Hematopoietic multipotent progenitor cell treated with erythropoietin and hydrocortisone succinate and interleukin-3 and kit ligand, for 4 days (in vitro differentiated cells): ENCODE data around the gene JADE1.

ENCODE experiments used
- DNase-seq: peaks from one replicate; pipeline ENCODE4 v3.0.0-alpha.2; 2015

JADE1 gene

DNA sequence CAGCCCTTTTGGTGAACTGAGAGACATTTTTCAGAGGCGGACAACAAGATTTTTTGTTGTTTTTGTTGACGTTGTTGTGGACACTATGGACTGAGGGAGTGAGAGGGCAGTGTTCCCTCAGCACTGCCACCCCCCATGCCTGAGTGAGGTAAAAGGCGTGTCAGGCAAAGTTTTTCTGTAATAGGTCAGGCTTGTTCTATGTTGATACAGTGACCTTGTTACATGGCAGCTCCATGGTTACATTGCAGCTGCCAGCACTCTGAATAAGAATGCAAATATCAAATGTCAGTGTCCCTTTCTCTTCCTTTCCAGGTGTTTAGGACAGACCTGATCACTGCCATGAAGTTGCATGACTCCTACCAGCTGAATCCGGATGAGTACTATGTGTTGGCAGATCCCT lies 36.6 kb downstream of the JADE1 start:
- no peak for DNase-seq

- DNase-seq: peak; percentile 66
Measured at GRCh38 chr4:128847082-128847724, 37.7 kb downstream of the JADE1 start.

GRCh38 chr4:128848461-128848860 lies 39.0 kb downstream of the JADE1 start:
- DNase-seq: no peak

- DNase-seq: no peak
Measured at GRCh38 chr4:128850252-128850651, 40.8 kb downstream of the JADE1 start.

DNA sequence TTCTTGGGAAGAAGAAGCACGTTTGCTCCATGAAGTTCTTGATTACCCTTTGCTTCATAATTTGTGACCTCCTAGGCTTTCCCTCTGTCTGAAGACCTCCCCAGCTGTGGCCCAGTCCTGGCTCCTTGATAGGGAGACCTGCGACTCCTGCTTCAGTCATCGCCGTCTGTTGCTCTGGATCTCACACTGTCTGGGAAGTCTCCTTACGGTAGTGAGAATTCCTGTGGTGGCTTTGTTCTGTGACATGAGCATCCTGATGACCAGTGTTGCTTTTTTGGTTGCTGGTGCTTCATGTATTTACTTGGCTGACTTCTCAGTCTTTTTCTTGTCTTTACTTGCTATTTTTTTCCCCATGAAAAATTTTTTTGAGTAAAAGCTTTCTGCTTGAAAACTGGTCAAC lies 44.2 kb downstream of the JADE1 start:
- DNase-seq: no peak

GRCh38 chr4:128854433-128854832 lies 44.9 kb downstream of the JADE1 start:
- DNase-seq: peak; percentile 68

DNA sequence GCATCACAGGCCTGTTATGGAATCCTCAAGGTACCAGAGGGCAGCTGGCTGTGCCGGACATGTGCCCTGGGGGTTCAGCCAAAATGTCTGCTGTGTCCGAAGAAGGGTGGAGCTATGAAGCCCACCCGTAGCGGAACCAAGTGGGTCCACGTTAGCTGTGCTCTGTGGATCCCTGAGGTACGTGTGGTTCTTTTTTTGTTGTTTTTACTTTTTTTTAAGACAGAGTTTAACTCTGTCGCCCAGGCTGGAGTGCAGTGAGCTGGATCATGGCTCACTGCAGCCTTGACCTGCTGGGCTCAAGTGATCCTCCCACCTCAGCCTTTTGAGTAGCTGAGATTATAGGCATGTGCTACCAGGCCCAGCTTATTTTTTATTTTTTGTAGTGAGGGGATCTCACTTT lies 46.1 kb downstream of the JADE1 start:
- no peak for DNase-seq

- DNase-seq: no peak
Measured at GRCh38 chr4:128856246-128856645, 46.7 kb downstream of the JADE1 start.

DNA sequence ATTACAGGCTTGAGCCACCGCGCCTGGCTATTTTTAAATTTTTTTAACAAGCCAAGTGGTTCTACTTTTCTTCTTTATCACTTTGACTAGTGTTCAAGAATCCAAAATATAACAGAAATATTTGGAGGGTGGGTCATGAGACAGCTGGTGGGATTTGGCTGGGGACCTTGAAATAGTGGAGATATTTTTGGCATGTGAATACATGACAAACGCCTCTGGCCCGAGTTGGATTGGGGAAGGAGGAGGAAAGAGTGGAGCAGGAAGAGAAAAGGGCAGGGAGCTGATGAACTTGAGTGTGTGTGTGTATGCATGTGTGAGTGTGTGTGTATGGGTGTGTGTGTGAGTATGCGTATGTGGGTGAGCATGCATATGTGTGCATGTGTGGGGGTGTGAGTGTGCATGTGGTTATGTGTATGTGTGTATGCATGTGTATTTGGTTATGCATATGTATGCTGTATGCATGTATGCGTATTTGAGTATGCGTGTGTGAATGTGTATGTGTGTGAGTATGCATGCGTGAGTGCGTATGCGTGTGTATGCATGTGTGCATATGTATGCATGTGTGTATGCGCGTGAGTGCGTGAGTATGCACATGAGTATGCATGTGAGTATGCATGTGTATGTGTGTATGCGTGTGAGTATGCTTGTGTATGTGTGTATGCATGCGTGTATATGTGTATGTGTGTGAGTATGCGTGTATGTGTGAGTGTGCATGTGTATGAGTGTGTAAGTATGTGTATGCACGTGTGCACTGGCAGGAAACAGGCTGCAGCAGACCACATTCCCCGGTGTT lies 49.6 kb downstream of the JADE1 start:
- no peak for DNase-seq

DNA sequence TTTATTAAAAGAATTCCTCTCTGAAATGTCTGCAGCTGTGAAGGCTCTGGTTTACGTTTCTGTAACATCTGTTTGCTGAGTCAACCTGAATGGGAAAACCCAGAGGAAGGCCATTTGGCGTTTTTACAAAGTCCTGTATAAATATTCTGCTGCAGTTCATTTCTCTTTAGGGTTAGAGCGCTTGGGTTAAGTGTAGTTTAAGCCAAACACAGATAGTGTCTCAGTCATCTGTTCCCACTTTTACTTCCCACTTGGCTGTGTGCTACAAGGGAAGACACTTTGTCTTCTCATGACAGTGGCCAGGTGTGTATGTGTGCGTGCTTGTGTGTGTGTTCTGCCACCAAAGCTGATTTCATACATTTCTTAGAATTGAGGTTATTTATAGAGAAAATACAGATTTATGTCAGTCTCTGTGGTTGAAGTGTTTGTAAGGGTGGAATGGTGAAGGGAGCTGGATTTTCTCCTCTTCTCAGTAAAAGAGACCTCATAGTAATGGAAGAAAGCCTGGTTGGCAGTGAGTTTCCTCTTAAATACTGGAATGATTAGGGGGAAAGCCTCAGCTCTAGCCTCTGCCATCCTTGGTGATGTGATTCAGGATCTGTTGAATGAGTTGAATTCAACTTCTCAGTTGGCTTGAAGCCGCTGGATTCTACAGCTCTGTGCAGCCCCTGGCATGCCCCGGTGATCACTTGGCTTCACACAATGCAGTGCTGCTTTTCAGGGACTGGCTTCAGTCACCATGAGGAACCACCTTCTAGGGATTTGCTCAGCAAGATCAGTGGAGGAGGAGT lies 50.6 kb downstream of the JADE1 start:
- no peak for DNase-seq

GRCh38 chr4:128861856-128862518 lies 52.5 kb downstream of the JADE1 start:
- DNase-seq: peak; percentile 33

- DNase-seq: no peak
Measured at GRCh38 chr4:128862608-128863311, 53.3 kb downstream of the JADE1 start.

- DNase-seq: peak; percentile 75
Measured at GRCh38 chr4:128863312-128864075, 54.0 kb downstream of the JADE1 start.

- DNase-seq: no peak
Measured at GRCh38 chr4:128865132-128865531, 55.6 kb downstream of the JADE1 start.

DNA sequence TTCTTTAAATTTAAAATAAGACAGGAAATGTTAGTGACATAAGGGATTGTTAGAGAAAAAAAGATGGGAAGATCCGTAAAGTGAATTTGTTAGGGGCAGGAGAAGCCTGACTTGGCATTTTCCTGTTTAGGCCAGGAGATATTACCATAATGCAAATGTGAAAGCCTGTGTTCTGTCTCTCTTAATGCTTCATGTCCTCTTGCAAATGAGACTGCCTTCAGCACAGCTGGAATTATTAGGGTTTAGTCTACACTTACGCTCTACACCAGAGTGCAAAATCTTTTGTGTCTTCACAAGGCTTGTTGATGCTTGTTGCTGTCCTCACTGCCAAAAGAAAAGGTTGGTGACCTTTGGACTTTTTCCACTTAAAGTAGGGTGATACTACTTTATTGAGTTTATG lies 56.8 kb downstream of the JADE1 start:
- DNase-seq: no peak

DNA sequence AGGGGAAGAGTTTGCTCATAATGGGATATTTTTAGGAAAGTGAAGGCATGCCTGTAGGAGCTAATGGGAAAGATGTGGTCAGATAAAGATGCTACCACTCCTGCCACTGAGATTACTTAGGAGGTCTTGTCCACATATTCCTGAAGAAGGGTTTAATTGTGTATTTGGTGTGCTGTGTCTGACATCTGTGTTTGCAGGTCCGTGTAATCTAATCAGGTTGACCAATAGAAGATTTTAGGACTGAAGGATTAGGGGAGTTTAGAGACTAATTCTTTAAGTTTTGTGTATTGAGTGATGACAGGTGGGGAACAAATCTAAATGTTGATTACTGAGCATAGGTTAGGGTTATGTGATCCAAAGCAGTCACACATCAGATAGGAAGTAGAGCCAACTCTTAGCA lies 57.2 kb downstream of the JADE1 start:
- DNase-seq: no peak

GRCh38 chr4:128868758-128869157 lies 59.3 kb downstream of the JADE1 start:
- peak; percentile 62 for DNase-seq

GRCh38 chr4:128869776-128870509 lies 60.4 kb downstream of the JADE1 start:
- no peak for DNase-seq

DNA sequence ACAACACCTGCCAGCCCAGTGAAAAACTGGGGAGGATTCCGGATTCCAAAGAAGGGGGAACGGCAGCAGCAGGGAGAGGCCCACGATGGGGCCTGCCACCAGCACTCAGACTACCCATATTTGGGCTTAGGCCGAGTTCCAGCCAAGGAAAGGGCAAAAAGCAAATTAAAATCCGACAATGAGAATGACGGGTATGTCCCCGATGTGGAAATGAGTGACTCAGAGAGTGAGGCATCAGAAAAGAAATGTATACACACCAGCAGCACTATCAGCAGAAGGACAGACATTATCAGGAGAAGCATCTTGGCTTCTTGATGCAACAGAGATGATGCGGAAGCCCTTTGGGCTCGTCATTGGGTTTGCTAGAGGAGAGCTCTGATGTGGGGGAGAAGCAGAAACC lies 62.4 kb downstream of the JADE1 start:
- DNase-seq: peak; percentile 52

- DNase-seq: no peak
Measured at GRCh38 chr4:128876200-128876599, 66.7 kb downstream of the JADE1 start.

DNA sequence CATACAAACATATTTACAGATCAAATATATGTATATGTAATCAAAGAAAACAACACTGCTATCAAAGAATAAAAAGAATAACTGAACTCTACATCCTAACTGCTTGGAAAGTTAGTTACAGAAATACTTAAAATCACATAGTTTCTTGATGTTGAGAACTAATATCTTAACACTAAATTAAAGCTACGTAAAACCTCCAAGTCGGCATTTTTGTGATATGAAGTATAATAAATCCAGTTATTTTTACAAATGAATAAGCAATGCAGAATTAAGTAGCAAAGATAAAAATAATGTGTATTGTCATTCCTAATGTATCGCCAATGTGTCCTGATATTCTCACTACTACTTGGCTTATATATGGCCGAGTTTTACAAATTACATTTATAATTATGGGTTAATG lies 68.4 kb downstream of the JADE1 start:
- no peak for DNase-seq
